ENCODE results near the gene SOS1. TPM values are rescaled to one million over a fixed set of nuclear protein-coding genes. Genes with fewer than 3 reads are reported as not detected.
"Not testable (repeated sequence)": the region's sequence is repeated elsewhere in the genome, so short reads cannot be mapped to it uniquely, and the experiment has no call there.

The SOS1 gene
- total RNA-seq, 1 donor from 2014 or later: 28.5 TPM

DNA sequence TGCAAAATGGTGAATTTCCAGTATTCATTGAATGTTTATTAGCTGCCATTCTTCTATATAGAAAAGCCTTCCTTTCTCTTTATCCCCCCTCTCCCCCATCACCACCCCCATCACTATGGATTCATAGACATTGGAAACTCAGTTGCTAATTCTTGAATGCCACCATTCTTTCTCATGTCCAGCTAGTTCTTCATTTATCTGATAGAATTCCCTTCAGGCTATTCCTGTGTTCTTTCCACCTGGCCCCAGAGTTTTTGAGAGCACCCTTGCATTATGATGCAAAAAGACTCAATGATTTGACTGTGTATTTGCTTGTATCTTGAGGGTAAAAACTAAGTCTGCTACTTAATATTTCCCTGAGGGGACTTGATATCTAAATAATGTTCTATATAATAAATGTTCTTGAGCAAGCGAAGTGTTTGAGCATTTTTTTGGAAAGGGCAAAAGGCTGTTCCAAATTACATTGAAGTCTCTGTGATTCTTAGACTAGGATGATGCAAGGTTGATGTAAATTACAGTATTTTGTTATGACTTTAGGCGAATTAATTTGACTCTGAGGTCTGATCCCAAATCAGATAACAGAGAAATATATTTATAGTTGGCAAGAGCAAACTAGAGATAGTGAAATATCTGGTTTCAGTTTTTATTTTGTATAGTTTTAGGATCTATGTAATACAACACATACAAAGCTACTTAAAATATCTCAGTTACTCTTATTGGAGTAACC, 18.8 kb upstream of the SOS1 start:
- H3K27ac Mint-ChIP-seq: no peak overlapping the region
- TF ChIP-seq EZH2 (IDR thresholded peaks at IDR 0.05) (no peak), EZH2phosphoT487 (IDR thresholded peaks at IDR 0.05) (no peak)
- TF ChIP-seq, protein P1, sequence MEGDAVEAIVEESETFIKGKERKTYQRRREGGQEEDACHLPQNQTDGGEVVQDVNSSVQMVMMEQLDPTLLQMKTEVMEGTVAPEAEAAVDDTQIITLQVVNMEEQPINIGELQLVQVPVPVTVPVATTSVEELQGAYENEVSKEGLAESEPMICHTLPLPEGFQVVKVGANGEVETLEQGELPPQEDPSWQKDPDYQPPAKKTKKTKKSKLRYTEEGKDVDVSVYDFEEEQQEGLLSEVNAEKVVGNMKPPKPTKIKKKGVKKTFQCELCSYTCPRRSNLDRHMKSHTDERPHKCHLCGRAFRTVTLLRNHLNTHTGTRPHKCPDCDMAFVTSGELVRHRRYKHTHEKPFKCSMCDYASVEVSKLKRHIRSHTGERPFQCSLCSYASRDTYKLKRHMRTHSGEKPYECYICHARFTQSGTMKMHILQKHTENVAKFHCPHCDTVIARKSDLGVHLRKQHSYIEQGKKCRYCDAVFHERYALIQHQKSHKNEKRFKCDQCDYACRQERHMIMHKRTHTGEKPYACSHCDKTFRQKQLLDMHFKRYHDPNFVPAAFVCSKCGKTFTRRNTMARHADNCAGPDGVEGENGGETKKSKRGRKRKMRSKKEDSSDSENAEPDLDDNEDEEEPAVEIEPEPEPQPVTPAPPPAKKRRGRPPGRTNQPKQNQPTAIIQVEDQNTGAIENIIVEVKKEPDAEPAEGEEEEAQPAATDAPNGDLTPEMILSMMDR (IDR thresholded peaks at IDR 0.05): no peak
- Histone ChIP-seq H3K4me2 (no peak overlapping the region), H2AFZ (replicated peaks) (no peak overlapping the region), H3F3A (ENCODE audit: low read depth) (no peaks in the 10 kb centered on the region), H3K27me3 (no peaks in the 10 kb centered on the region), H3K27ac (no peak overlapping the region), H3K9me3 (ENCODE audit: low read depth) (no peaks in the 10 kb centered on the region), H3K4me3 (no peak overlapping the region), H3K9ac (no peak overlapping the region), H4K20me1 (ENCODE audit: low read depth) (no peaks in the 10 kb centered on the region), H3K36me3 (no peaks in the 10 kb centered on the region), H3K4me1 (no peaks in the 10 kb centered on the region), H3K79me2 (ENCODE audit: low read depth) (no peaks in the 10 kb centered on the region)
- DNase-seq (ENCODE audit: low spot score): no peak
- peaks cover 2% of the 10 kb centered on the region for H3K27me3 Mint-ChIP-seq (ENCODE audit: insufficient read depth, low read depth)
- no peak overlapping the region for H3K4me3 Mint-ChIP-seq
- H3K36me3 Mint-ChIP-seq: no peaks in the 10 kb centered on the region
- H3K9me3 Mint-ChIP-seq: peaks cover 2% of the 10 kb centered on the region
- H3K4me1 Mint-ChIP-seq: peaks cover 2% of the 10 kb centered on the region

DNA sequence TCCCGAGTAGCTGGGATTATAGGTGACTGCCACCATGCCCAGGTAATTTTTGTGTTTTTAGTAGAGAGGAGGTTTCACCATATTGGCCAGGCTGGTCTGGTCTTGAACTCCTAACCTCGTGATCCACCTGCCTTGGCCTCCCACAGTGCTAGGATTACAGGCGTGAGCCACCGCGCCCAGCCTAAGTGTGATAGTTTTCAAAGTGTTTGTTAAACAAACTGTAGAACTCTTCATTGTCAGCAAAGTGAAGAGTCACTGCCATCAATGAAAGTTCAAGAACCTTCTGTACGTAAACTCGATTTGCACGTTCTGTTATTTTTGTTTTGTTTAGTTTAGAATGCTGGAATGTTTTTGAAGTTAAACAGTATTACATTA, 18.0 kb upstream of the SOS1 start:
- Mint-ChIP-seq H3K27ac (no peak overlapping the region), H3K27me3 (ENCODE audit: insufficient read depth, low read depth) (peaks cover 2% of the 10 kb centered on the region), H3K36me3 (no peaks in the 10 kb centered on the region), H3K4me3 (no peak overlapping the region), H3K4me1 (peaks cover 2% of the 10 kb centered on the region), H3K9me3 (peaks cover 2% of the 10 kb centered on the region)
- no peak overlapping the region for H3K4me2 ChIP-seq
- DNase-seq (ENCODE audit: low spot score): no peak
- TF ChIP-seq EZH2phosphoT487 (IDR thresholded peaks at IDR 0.05): no peak
- TF ChIP-seq, protein P1 (IDR thresholded peaks at IDR 0.05): no peak
- no peak for TF ChIP-seq EZH2 (IDR thresholded peaks at IDR 0.05)
- no peaks in the 10 kb centered on the region for H3K27me3 ChIP-seq
- H3K27ac ChIP-seq: no peak overlapping the region
- no peaks in the 10 kb centered on the region for H3K36me3 ChIP-seq
- no peaks in the 10 kb centered on the region for H4K20me1 ChIP-seq (ENCODE audit: low read depth)
- H3K9ac ChIP-seq: no peak overlapping the region
- H3K9me3 ChIP-seq (ENCODE audit: low read depth): no peaks in the 10 kb centered on the region
- no peak overlapping the region for H2AFZ ChIP-seq (replicated peaks)
- H3F3A ChIP-seq (ENCODE audit: low read depth): no peaks in the 10 kb centered on the region
- no peaks in the 10 kb centered on the region for H3K79me2 ChIP-seq (ENCODE audit: low read depth)
- H3K4me1 ChIP-seq: no peaks in the 10 kb centered on the region
- H3K4me3 ChIP-seq: no peak overlapping the region

DNA sequence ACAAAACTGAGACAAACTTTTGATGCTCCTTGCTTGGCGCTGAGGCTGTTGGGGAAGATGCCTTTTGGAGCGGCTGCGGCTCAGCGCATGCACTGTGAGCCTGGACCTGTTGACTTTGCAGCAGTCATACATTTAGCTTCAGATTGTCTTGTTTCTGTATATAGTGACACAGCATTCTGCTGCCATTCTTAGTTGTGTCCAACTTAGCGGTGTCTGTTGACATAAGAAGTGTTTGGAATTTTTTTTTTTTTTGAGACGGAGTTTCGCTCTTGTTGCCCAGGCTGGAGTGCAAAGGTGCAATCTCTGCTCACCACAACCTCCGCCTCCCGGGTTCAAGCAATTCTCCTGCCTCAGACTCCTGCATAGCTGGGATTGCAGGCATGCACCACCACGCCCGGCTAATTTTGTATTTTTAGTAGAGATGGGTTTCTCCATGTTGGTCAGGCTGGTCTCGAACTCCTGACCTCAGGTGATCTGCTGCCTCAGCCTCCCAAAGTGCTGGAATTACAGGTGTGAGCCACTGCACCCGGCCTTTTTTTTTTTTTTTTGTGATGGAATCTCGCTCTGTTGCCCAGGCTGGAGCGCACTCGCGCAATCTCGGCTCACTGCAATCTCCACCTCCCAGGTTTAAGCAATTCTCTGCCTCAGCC, 17.5 kb upstream of the SOS1 start:
- not testable (repeated sequence) for H3K27ac Mint-ChIP-seq

DNA sequence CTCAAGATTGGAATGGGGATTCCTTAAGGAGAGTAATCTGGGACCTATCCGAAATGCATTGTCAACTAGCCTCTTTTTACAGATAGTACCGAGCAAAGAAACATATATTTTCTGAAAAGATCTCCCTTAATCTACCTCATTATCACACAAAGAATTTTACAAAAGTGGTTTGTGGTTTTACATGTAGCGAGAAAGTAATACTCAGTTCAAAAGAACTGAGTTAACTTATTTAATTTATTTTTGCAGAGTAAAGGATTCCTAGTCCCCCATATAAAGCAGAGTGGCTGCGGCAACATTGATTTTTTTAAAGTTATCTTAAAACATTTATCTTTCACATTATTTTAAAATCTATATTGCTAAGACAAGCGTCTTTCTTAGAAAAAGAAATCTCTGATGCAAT, 15.9 kb upstream of the SOS1 start:
- DNase-seq (ENCODE audit: low spot score): no peak
- peaks cover 2% of the 10 kb centered on the region for H3K9me3 Mint-ChIP-seq
- Histone ChIP-seq H3K4me1 (no peaks in the 10 kb centered on the region), H3K9ac (no peak overlapping the region), H2AFZ (replicated peaks) (no peak overlapping the region), H3K79me2 (ENCODE audit: low read depth) (no peaks in the 10 kb centered on the region), H4K20me1 (ENCODE audit: low read depth) (no peaks in the 10 kb centered on the region), H3K27ac (no peak overlapping the region), H3K36me3 (no peaks in the 10 kb centered on the region), H3K9me3 (ENCODE audit: low read depth) (no peaks in the 10 kb centered on the region), H3K4me2 (no peak overlapping the region), H3K4me3 (no peak overlapping the region), H3F3A (ENCODE audit: low read depth) (no peaks in the 10 kb centered on the region), H3K27me3 (no peaks in the 10 kb centered on the region)
- TF ChIP-seq EZH2 (IDR thresholded peaks at IDR 0.05) (no peak), EZH2phosphoT487 (IDR thresholded peaks at IDR 0.05) (no peak)
- H3K4me1 Mint-ChIP-seq: peaks cover 2% of the 10 kb centered on the region
- no peaks in the 10 kb centered on the region for H3K36me3 Mint-ChIP-seq
- no peak overlapping the region for H3K4me3 Mint-ChIP-seq
- H3K27me3 Mint-ChIP-seq (ENCODE audit: insufficient read depth, low read depth): peaks cover 2% of the 10 kb centered on the region
- no peak overlapping the region for H3K27ac Mint-ChIP-seq

More for the DNA sequence above, 17.5 kb upstream of the SOS1 start:
- not testable (repeated sequence) for DNase-seq (ENCODE audit: low spot score); H3K4me3 ChIP-seq; H3K9me3 ChIP-seq (ENCODE audit: low read depth); H4K20me1 ChIP-seq (ENCODE audit: low read depth); H3K79me2 ChIP-seq (ENCODE audit: low read depth); H3K36me3 Mint-ChIP-seq; H3K9me3 Mint-ChIP-seq; H3K27me3 ChIP-seq; H3K9ac ChIP-seq; H3K27ac ChIP-seq; H3K27me3 Mint-ChIP-seq (ENCODE audit: insufficient read depth, low read depth); H3K4me2 ChIP-seq; H2AFZ ChIP-seq (replicated peaks); H3K4me3 Mint-ChIP-seq; H3K4me1 Mint-ChIP-seq; H3K4me1 ChIP-seq; H3F3A ChIP-seq (ENCODE audit: low read depth); H3K36me3 ChIP-seq

Data from neural progenitor cell (in vitro differentiated cells).